Measurements from ENCODE around the gene SRR. TPM values are rescaled to one million over a fixed set of nuclear protein-coding genes. Genes with fewer than 3 reads are reported as not detected.
A peak's percentile ranks its signal among the peaks of the same experiment; 100 is the strongest.

The SRR gene
- total and polyA plus RNA-seq, 3 experiments from 2014 or later = 5.7 to 13.4 (median 11.7) TPM

DNA sequence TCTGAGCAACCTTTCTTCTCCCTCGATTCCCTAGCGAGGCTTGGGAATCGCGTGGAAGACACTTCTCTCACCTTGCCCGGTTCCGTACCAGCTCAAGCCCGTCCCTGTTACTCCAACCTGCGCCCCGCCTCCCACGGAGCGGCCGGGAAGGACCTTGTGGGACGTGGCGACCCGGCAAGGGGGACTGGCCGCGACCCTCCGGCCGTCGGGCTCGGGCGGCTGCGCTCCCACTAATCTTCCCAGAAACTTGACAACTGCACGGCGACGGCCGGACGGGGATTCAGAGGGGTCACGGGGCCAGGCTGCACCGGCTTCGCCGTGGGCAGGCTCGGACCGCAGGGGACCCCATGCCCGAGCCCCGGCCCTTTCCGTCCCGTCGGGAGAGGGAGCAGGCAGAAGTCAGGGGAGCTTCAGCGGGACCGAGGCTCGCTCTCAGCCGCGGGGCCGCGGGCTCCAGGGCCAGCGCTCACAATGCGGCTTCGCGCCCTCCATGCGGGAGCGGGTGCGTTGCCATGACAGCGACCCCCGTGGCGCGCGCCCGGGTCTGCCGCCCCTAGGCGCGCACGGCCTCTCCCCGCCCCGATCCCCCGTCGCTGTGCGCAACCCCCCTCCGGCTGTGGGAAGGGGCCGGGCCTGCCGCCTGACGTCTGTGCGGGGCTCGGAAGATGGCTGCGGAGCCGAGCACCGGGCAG lies 33.2 kb downstream of the SRR start, which contains the start of gene SGSM2:
Gene SGSM2, plus strand, starts transcription at position 650 of the 692 bp plus-strand sequence. CDS start 188 bp downstream, outside the sequence.
- Mint-ChIP-seq H3K36me3 (peaks cover 3 to 13% (median 7%) of the 10 kb centered on the region in 3 donors), H3K27ac (peak within 1 kb of the TSS; percentile 85 to 98 (median 96))

DNA sequence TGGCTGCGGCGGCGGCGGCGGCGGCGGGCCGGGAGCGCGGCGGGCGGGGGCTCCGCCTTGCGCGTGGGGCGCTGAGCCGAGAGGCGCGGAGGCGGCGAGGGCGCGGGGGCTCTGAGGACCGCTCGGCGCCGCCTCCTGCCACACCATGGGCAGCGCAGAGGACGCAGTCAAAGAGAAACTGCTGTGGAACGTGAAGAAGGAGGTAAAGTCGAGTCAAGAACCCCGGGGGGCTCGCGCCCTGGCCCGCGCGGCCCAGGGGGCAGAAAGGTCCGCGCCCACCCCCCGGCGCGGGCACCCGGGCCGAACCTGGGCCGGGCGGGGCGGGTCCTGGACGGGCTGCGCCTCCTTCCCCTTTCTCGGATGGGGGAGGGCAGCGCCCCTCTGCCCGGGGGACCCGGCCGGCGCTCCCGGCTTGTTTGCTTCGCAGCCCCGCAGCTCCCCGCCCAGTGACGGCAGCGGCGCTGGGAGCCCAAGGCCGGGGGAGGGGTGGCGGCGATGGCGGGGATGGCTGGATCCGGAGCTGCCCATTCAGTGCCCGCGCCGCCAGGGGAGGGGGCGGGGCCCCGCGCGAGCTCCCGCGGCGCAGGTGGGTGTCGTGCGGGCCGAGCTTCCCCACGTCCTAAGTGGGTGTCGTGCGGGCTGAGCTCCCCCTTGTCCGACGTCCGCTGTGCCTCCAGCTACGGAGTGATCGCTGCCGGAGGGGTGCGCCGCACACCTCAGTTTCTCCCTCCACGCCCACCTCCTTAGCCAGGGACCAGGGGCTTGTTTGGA lies 34.0 kb downstream of the SRR start:
- H3K4me1 Mint-ChIP-seq = peaks cover 30 to 43% (median 31%) of the 10 kb centered on the region in 3 donors
- peak overlapping the region; percentile 93 to 99 (median 97) for H3K4me3 Mint-ChIP-seq

More for the DNA sequence above, 33.2 kb downstream of the SRR start, which contains the start of gene SGSM2:
- no peaks in the 10 kb centered on the region for H3K9me3 Mint-ChIP-seq
- H3K4me3 ChIP-seq (ENCODE audit: low read length) = peak within 1 kb of the TSS; percentile 98
- CTCF ChIA-PET = interaction anchor here (1.0 to 3.4 kb wide), 8 partner anchors 10 to 282 kb away, joined by 3 to 20 read pairs (median 6); partner anchors contain the start of gene HIC1
- peak within 1 kb of the TSS; percentile 93 to 99 (median 97) for H3K4me3 Mint-ChIP-seq
- POLR2A ChIA-PET = interaction anchor here (1.1 to 3.4 kb wide), 5 partner anchors 11 to 64 kb away, joined by 3 to 24 read pairs (median 5); partner anchors contain the start of genes MNT, SMG6 and SRR
- peak; percentile 68 to 87 (median 73) for DNase-seq
- peaks cover 30 to 39% (median 31%) of the 10 kb centered on the region in 3 donors for H3K4me1 Mint-ChIP-seq
- no peaks in the 10 kb centered on the region for H3K9me3 ChIP-seq (ENCODE audit: low read length)
- no peaks in the 10 kb centered on the region for H3K27me3 Mint-ChIP-seq
- H3K36me3 ChIP-seq (ENCODE audit: insufficient read depth, low read length) = peaks cover 30% of the 10 kb centered on the region
- peak within 1 kb of the TSS; percentile 64 for H3K27ac ChIP-seq (ENCODE audit: low read depth, low read length)
- no peaks in the 10 kb centered on the region for H3K27me3 ChIP-seq (ENCODE audit: insufficient read depth, low read length, poor library complexity, severe bottlenecking)
- H3K4me1 ChIP-seq (ENCODE audit: insufficient read depth, low read length) = peaks cover 20% of the 10 kb centered on the region

DNA sequence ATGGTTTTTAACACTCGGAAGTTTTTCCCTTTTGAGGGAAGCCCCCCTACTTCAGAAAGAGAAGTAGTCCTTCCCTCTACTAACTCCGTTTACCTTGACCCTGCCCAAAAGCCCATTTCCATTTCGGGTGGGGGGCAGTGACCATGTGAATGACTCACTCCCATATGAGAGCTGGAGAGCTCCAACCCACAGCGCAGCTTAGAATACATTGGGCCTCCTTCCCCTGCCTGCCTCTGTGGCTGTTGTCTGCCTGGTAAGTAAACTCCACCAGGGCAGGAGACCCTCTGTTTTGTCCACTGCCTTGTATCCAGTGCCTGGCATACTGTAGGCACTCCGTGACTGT lies 34.5 kb downstream of the SRR start:
- Mint-ChIP-seq H3K4me3 (peak overlapping the region; percentile 83 to 93 (median 89)), H3K27me3 (no peaks in the 10 kb centered on the region), H3K9me3 (no peaks in the 10 kb centered on the region), H3K4me1 (peaks cover 34 to 48% (median 34%) of the 10 kb centered on the region in 3 donors), H3K36me3 (peaks cover 3 to 22% (median 7%) of the 10 kb centered on the region in 3 donors), H3K27ac (peak overlapping the region; percentile 80 to 93 (median 88))
- H3K27ac ChIP-seq (ENCODE audit: low read depth, low read length) = peak overlapping the region; percentile 54
- no peaks in the 10 kb centered on the region for H3K9me3 ChIP-seq (ENCODE audit: low read length)
- CTCF ChIA-PET = interaction anchor here (1.3 to 3.4 kb wide), 4 partner anchors 10 to 281 kb away, joined by 6 to 18 read pairs (median 8); no protein-coding TSS in a partner anchor
- H3K27me3 ChIP-seq (ENCODE audit: insufficient read depth, low read length, poor library complexity, severe bottlenecking) = no peaks in the 10 kb centered on the region
- POLR2A ChIA-PET = interaction anchor here (0.7 to 3.4 kb wide), 4 partner anchors 14 to 62 kb away, joined by 3 to 24 read pairs (median 6); partner anchors contain the start of genes MNT, SMG6 and SRR
- peaks cover 20% of the 10 kb centered on the region for H3K4me1 ChIP-seq (ENCODE audit: insufficient read depth, low read length)
- peak overlapping the region; percentile 56 for H3K4me3 ChIP-seq (ENCODE audit: low read length)
- DNase-seq = no peak
- H3K36me3 ChIP-seq (ENCODE audit: insufficient read depth, low read length) = peaks cover 24% of the 10 kb centered on the region

More for the DNA sequence above, 34.0 kb downstream of the SRR start:
- peaks cover 25% of the 10 kb centered on the region for H3K36me3 ChIP-seq (ENCODE audit: insufficient read depth, low read length)
- H3K27me3 ChIP-seq (ENCODE audit: insufficient read depth, low read length, poor library complexity, severe bottlenecking) = no peaks in the 10 kb centered on the region
- H3K27me3 Mint-ChIP-seq = no peaks in the 10 kb centered on the region
- peaks cover 20% of the 10 kb centered on the region for H3K4me1 ChIP-seq (ENCODE audit: insufficient read depth, low read length)
- peak overlapping the region; percentile 56 for H3K4me3 ChIP-seq (ENCODE audit: low read length)
- H3K27ac ChIP-seq (ENCODE audit: low read depth, low read length) = peak overlapping the region; percentile 54
- peak; percentile 33 to 74 (median 60) for DNase-seq
- H3K9me3 ChIP-seq (ENCODE audit: low read length) = no peaks in the 10 kb centered on the region
- H3K9me3 Mint-ChIP-seq = no peaks in the 10 kb centered on the region
- CTCF ChIA-PET = interaction anchor here (1.3 to 3.4 kb wide), 4 partner anchors 11 to 281 kb away, joined by 6 to 18 read pairs (median 8); no protein-coding TSS in a partner anchor
- H3K36me3 Mint-ChIP-seq = peaks cover 3 to 18% (median 7%) of the 10 kb centered on the region in 3 donors
- H3K27ac Mint-ChIP-seq = peak overlapping the region in 7 of 8 donors; percentile 85 to 93 (median 89)
- POLR2A ChIA-PET = interaction anchor here (0.7 to 3.4 kb wide), 4 partner anchors 15 to 63 kb away, joined by 3 to 24 read pairs (median 6); partner anchors contain the start of genes MNT, SMG6 and SRR

GRCh38 chr17:2343421-2343820 lies 39.7 kb downstream of the SRR start:
- POLR2A ChIA-PET = interaction anchor here (0.7 kb wide), 1 partner anchor 1089 kb away, joined by 4 read pairs; no protein-coding TSS in a partner anchor
- H3K36me3 Mint-ChIP-seq = peaks cover 0 to 44% (median 2%) of the 10 kb centered on the region in 3 donors
- Histone ChIP-seq H3K36me3 (ENCODE audit: insufficient read depth, low read length) (peaks cover 13% of the 10 kb centered on the region), H3K27ac (ENCODE audit: low read depth, low read length) (no peak overlapping the region), H3K9me3 (ENCODE audit: low read length) (no peaks in the 10 kb centered on the region), H3K27me3 (ENCODE audit: insufficient read depth, low read length, poor library complexity, severe bottlenecking) (no peaks in the 10 kb centered on the region), H3K4me3 (ENCODE audit: low read length) (no peak overlapping the region), H3K4me1 (ENCODE audit: insufficient read depth, low read length) (peaks cover 1% of the 10 kb centered on the region)
- DNase-seq = peak in 2 of 5 donors; percentile 20 to 78
- H3K4me1 Mint-ChIP-seq = peaks cover 14 to 38% (median 15%) of the 10 kb centered on the region in 3 donors
- CTCF ChIA-PET = interaction anchor here (1.7 kb wide), 1 partner anchor 9 kb away, joined by 6 read pairs; no protein-coding TSS in a partner anchor
- peak overlapping the region in 3 of 8 donors; percentile 27 to 81 (median 80) for H3K27ac Mint-ChIP-seq
- peak overlapping the region in 2 of 7 donors; percentile 24 to 42 for H3K4me3 Mint-ChIP-seq
- no peaks in the 10 kb centered on the region for H3K27me3 Mint-ChIP-seq
- no peaks in the 10 kb centered on the region for H3K9me3 Mint-ChIP-seq

DNA sequence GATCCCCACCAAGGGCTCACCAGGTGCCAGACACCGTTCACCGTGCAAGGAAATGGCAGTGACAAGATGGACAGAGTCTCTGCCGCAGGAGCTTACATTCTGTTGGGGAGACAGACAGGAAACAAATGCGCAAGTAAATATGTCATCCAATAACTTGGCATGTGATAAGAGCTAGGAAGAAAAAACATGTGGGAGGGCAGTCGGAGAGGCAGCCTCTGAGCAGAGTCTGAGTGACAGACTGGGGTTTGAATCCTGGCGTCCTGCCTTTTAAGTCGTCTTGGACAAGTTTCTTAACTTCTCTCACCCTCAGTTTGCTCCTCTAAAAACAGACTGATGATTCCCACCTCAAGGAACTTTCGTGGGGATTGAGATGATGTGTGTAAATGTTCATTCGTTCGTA lies 40.8 kb downstream of the SRR start:
- Mint-ChIP-seq H3K4me1 (peaks cover 9 to 31% (median 12%) of the 10 kb centered on the region in 3 donors), H3K27me3 (no peaks in the 10 kb centered on the region), H3K9me3 (no peaks in the 10 kb centered on the region), H3K27ac (no peak overlapping the region), H3K36me3 (peaks cover 0 to 45% (median 2%) of the 10 kb centered on the region in 3 donors), H3K4me3 (no peak overlapping the region)
- no peaks in the 10 kb centered on the region for H3K27me3 ChIP-seq (ENCODE audit: insufficient read depth, low read length, poor library complexity, severe bottlenecking)
- H3K9me3 ChIP-seq (ENCODE audit: low read length) = no peaks in the 10 kb centered on the region
- ChIA-PET CTCF (interaction anchor here (1.7 kb wide), 1 partner anchor 8 kb away, joined by 6 read pairs; no protein-coding TSS in a partner anchor), POLR2A (no interaction called here)
- peaks cover 13% of the 10 kb centered on the region for H3K36me3 ChIP-seq (ENCODE audit: insufficient read depth, low read length)
- no peak overlapping the region for H3K27ac ChIP-seq (ENCODE audit: low read depth, low read length)
- H3K4me3 ChIP-seq (ENCODE audit: low read length) = no peak overlapping the region
- H3K4me1 ChIP-seq (ENCODE audit: insufficient read depth, low read length) = no peaks in the 10 kb centered on the region
- DNase-seq = no peak

DNA sequence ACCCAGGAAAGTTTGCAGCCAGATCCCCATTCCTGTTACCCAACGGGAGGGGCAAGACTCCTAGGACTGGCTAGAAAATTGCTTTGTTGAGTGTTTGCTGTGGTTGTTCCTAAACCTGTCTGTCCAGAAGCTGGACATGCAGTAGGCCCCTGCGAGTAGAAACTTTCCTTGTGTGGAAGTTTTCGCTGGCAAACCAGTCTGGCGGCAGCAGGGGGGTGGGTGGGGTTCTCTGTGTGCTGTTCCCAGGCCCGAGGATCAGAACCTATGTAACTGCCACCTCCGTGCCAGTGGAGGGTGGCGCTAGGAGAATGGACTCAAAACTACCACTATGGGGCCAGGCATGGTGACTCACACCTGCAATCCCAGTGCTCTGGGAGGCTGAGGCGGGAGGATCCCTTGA lies 42.7 kb downstream of the SRR start:
- ChIA-PET POLR2A (no interaction called here), CTCF (no interaction called here)
- no peaks in the 10 kb centered on the region for H3K27me3 Mint-ChIP-seq
- Histone ChIP-seq H3K27ac (ENCODE audit: low read depth, low read length) (no peak overlapping the region), H3K27me3 (ENCODE audit: insufficient read depth, low read length, poor library complexity, severe bottlenecking) (no peaks in the 10 kb centered on the region), H3K36me3 (ENCODE audit: insufficient read depth, low read length) (peaks cover 13% of the 10 kb centered on the region), H3K9me3 (ENCODE audit: low read length) (no peaks in the 10 kb centered on the region), H3K4me1 (ENCODE audit: insufficient read depth, low read length) (no peaks in the 10 kb centered on the region), H3K4me3 (ENCODE audit: low read length) (no peak overlapping the region)
- DNase-seq = no peak
- no peak overlapping the region for H3K27ac Mint-ChIP-seq
- no peak overlapping the region for H3K4me3 Mint-ChIP-seq
- peaks cover 6 to 24% (median 9%) of the 10 kb centered on the region in 3 donors for H3K4me1 Mint-ChIP-seq
- peaks cover 0 to 44% (median 5%) of the 10 kb centered on the region in 3 donors for H3K36me3 Mint-ChIP-seq
- no peaks in the 10 kb centered on the region for H3K9me3 Mint-ChIP-seq

GRCh38 chr17:2347805-2348685 lies 44.3 kb downstream of the SRR start:
- no peak overlapping the region for H3K27ac ChIP-seq (ENCODE audit: low read depth, low read length)
- no peaks in the 10 kb centered on the region for H3K9me3 Mint-ChIP-seq
- H3K4me1 ChIP-seq (ENCODE audit: insufficient read depth, low read length) = peaks cover 2% of the 10 kb centered on the region
- peaks cover 11% of the 10 kb centered on the region for H3K36me3 ChIP-seq (ENCODE audit: insufficient read depth, low read length)
- H3K27me3 ChIP-seq (ENCODE audit: insufficient read depth, low read length, poor library complexity, severe bottlenecking) = no peaks in the 10 kb centered on the region
- H3K27me3 Mint-ChIP-seq = no peaks in the 10 kb centered on the region
- H3K4me3 ChIP-seq (ENCODE audit: low read length) = no peak overlapping the region
- POLR2A ChIA-PET = interaction anchor here (1.0 kb wide), 1 partner anchor 12 kb away, joined by 3 read pairs; the partner anchor contains the start of gene TSR1
- peaks cover 0 to 34% (median 2%) of the 10 kb centered on the region in 3 donors for H3K36me3 Mint-ChIP-seq
- H3K27ac Mint-ChIP-seq = peak overlapping the region in 1 of 8 donors; percentile 65
- H3K9me3 ChIP-seq (ENCODE audit: low read length) = no peaks in the 10 kb centered on the region
- no peak overlapping the region for H3K4me3 Mint-ChIP-seq
- H3K4me1 Mint-ChIP-seq = peaks cover 7 to 18% (median 9%) of the 10 kb centered on the region in 3 donors
- CTCF ChIA-PET = interaction anchor here (1.4 to 1.6 kb wide), 2 partner anchors 9 to 34 kb away, joined by 5 to 8 read pairs; no protein-coding TSS in a partner anchor
- no peak for DNase-seq

All from CD8-positive, alpha-beta memory T cell (primary cell).